ENCODE results near the gene GLA. TPM values are rescaled to one million over a fixed set of nuclear protein-coding genes. Genes with fewer than 3 reads are reported as not detected.

GLA gene
- total and polyA plus RNA-seq, 9 donors = 14.5 to 21.0 (median 16.8) TPM

- WGBS (ENCODE audit: insufficient coverage) = 65% methylated on average over 9 of the region's 9 CpGs
- Histone ChIP-seq H3K4me3 (ENCODE audit: low read length) (no peak within 1 kb of the TSS), H3K4me1 (ENCODE audit: control insufficient read depth, insufficient read depth, low read length) (no peaks in the 10 kb centered on the region), H3K9me3 (replicated peaks; ENCODE audit: control insufficient read depth, low read depth, low read length) (no peaks in the 10 kb centered on the region), H3K27me3 (ENCODE audit: control insufficient read depth, insufficient read depth, low read length) (peaks cover 26% of the 10 kb centered on the region), H3K36me3 (ENCODE audit: control insufficient read depth, insufficient read depth, low read length) (no peaks in the 10 kb centered on the region), H3K27ac (ENCODE audit: low read length) (no peak within 1 kb of the TSS)
- peak; percentile 22 for DNase-seq
Measured at GRCh38 chrX:101385795-101386541, 21.8 kb downstream of the GLA start, which contains the start of gene BTK. Gene BTK, minus strand, starts transcription at chrX:101386191. Its CDS starts 10,907 bp downstream, at chrX:101375284.

GRCh38 chrX:101385026-101385684, 22.6 kb downstream of the GLA start:
- Histone ChIP-seq H3K9me3 (replicated peaks; ENCODE audit: control insufficient read depth, low read depth, low read length) (no peaks in the 10 kb centered on the region), H3K4me3 (ENCODE audit: low read length) (no peak overlapping the region), H3K36me3 (ENCODE audit: control insufficient read depth, insufficient read depth, low read length) (no peaks in the 10 kb centered on the region), H3K4me1 (ENCODE audit: control insufficient read depth, insufficient read depth, low read length) (no peaks in the 10 kb centered on the region), H3K27me3 (ENCODE audit: control insufficient read depth, insufficient read depth, low read length) (peaks cover 19% of the 10 kb centered on the region), H3K27ac (ENCODE audit: low read length) (no peak overlapping the region)
- 67% methylated on average over 7 of the region's 7 CpGs for WGBS (ENCODE audit: insufficient coverage)
- no peak for DNase-seq

GRCh38 chrX:101383679-101384205, 24.0 kb downstream of the GLA start:
- Histone ChIP-seq H3K4me3 (ENCODE audit: low read length) (no peak overlapping the region), H3K36me3 (ENCODE audit: control insufficient read depth, insufficient read depth, low read length) (no peaks in the 10 kb centered on the region), H3K4me1 (ENCODE audit: control insufficient read depth, insufficient read depth, low read length) (no peaks in the 10 kb centered on the region), H3K27ac (ENCODE audit: low read length) (no peak overlapping the region), H3K9me3 (replicated peaks; ENCODE audit: control insufficient read depth, low read depth, low read length) (no peaks in the 10 kb centered on the region), H3K27me3 (ENCODE audit: control insufficient read depth, insufficient read depth, low read length) (peaks cover 16% of the 10 kb centered on the region)
- WGBS (ENCODE audit: insufficient coverage) = 0% methylated on average over 1 of the region's 4 CpGs
- no peak for DNase-seq

- Histone ChIP-seq H3K27ac (ENCODE audit: low read length) (no peak overlapping the region), H3K36me3 (ENCODE audit: control insufficient read depth, insufficient read depth, low read length) (no peaks in the 10 kb centered on the region), H3K4me1 (ENCODE audit: control insufficient read depth, insufficient read depth, low read length) (no peaks in the 10 kb centered on the region), H3K9me3 (replicated peaks; ENCODE audit: control insufficient read depth, low read depth, low read length) (no peaks in the 10 kb centered on the region), H3K27me3 (ENCODE audit: control insufficient read depth, insufficient read depth, low read length) (peaks cover 9% of the 10 kb centered on the region), H3K4me3 (ENCODE audit: low read length) (no peak overlapping the region)
- no peak for DNase-seq
- WGBS (ENCODE audit: insufficient coverage) = no CpG with 5 or more reads among the region's 1 CpG
Measured at GRCh38 chrX:101377547-101377946, 30.2 kb downstream of the GLA start.

- H3K36me3 ChIP-seq (ENCODE audit: control insufficient read depth, insufficient read depth, low read length) = no peaks in the 10 kb centered on the region
- no peaks in the 10 kb centered on the region for H3K9me3 ChIP-seq (replicated peaks; ENCODE audit: control insufficient read depth, low read depth, low read length)
- H3K4me1 ChIP-seq (ENCODE audit: control insufficient read depth, insufficient read depth, low read length) = no peaks in the 10 kb centered on the region
- peaks cover 6% of the 10 kb centered on the region for H3K27me3 ChIP-seq (ENCODE audit: control insufficient read depth, insufficient read depth, low read length)
- H3K4me3 ChIP-seq (ENCODE audit: low read length) = no peak overlapping the region
- WGBS (ENCODE audit: insufficient coverage) = 17% methylated on average over 1 of the region's 3 CpGs
- peak; percentile 12 for DNase-seq
- no peak overlapping the region for H3K27ac ChIP-seq (ENCODE audit: low read length)
Measured at GRCh38 chrX:101370888-101371504, 36.7 kb downstream of the GLA start.

GRCh38 chrX:101369687-101370086, 38.0 kb downstream of the GLA start:
- Histone ChIP-seq H3K36me3 (ENCODE audit: control insufficient read depth, insufficient read depth, low read length) (no peaks in the 10 kb centered on the region), H3K9me3 (replicated peaks; ENCODE audit: control insufficient read depth, low read depth, low read length) (no peaks in the 10 kb centered on the region), H3K27me3 (ENCODE audit: control insufficient read depth, insufficient read depth, low read length) (peaks cover 7% of the 10 kb centered on the region), H3K4me3 (ENCODE audit: low read length) (no peak overlapping the region), H3K27ac (ENCODE audit: low read length) (no peak overlapping the region), H3K4me1 (ENCODE audit: control insufficient read depth, insufficient read depth, low read length) (no peaks in the 10 kb centered on the region)
- no peak for DNase-seq
- WGBS (ENCODE audit: insufficient coverage) = 65% methylated on average over 2 of the region's 6 CpGs

GRCh38 chrX:101368800-101369199, 38.9 kb downstream of the GLA start:
- Histone ChIP-seq H3K27ac (ENCODE audit: low read length) (no peak overlapping the region), H3K4me3 (ENCODE audit: low read length) (no peak overlapping the region), H3K4me1 (ENCODE audit: control insufficient read depth, insufficient read depth, low read length) (no peaks in the 10 kb centered on the region), H3K36me3 (ENCODE audit: control insufficient read depth, insufficient read depth, low read length) (no peaks in the 10 kb centered on the region), H3K27me3 (ENCODE audit: control insufficient read depth, insufficient read depth, low read length) (peaks cover 9% of the 10 kb centered on the region), H3K9me3 (replicated peaks; ENCODE audit: control insufficient read depth, low read depth, low read length) (no peaks in the 10 kb centered on the region)
- no peak for DNase-seq

- DNase-seq = no peak
- no peaks in the 10 kb centered on the region for H3K36me3 ChIP-seq (ENCODE audit: control insufficient read depth, insufficient read depth, low read length)
- no peak overlapping the region for H3K27ac ChIP-seq (ENCODE audit: low read length)
- H3K4me1 ChIP-seq (ENCODE audit: control insufficient read depth, insufficient read depth, low read length) = no peaks in the 10 kb centered on the region
- H3K4me3 ChIP-seq (ENCODE audit: low read length) = no peak overlapping the region
- peaks cover 22% of the 10 kb centered on the region for H3K27me3 ChIP-seq (ENCODE audit: control insufficient read depth, insufficient read depth, low read length)
- no peaks in the 10 kb centered on the region for H3K9me3 ChIP-seq (replicated peaks; ENCODE audit: control insufficient read depth, low read depth, low read length)
- 71% methylated on average over 1 of the region's 1 CpG for WGBS (ENCODE audit: insufficient coverage)
Measured at GRCh38 chrX:101365301-101365795, 42.4 kb downstream of the GLA start.

GRCh38 chrX:101362757-101363156, 45.0 kb downstream of the GLA start:
- no peak for DNase-seq
- Histone ChIP-seq H3K4me1 (ENCODE audit: control insufficient read depth, insufficient read depth, low read length) (no peaks in the 10 kb centered on the region), H3K4me3 (ENCODE audit: low read length) (no peak overlapping the region), H3K27ac (ENCODE audit: low read length) (no peak overlapping the region), H3K27me3 (ENCODE audit: control insufficient read depth, insufficient read depth, low read length) (peaks cover 23% of the 10 kb centered on the region), H3K36me3 (ENCODE audit: control insufficient read depth, insufficient read depth, low read length) (no peaks in the 10 kb centered on the region), H3K9me3 (replicated peaks; ENCODE audit: control insufficient read depth, low read depth, low read length) (no peaks in the 10 kb centered on the region)

- DNase-seq = no peak
- no peaks in the 10 kb centered on the region for H3K9me3 ChIP-seq (replicated peaks; ENCODE audit: control insufficient read depth, low read depth, low read length)
- H3K27ac ChIP-seq (ENCODE audit: low read length) = no peak overlapping the region
- WGBS (ENCODE audit: insufficient coverage) = 51% methylated on average over 2 of the region's 3 CpGs
- H3K36me3 ChIP-seq (ENCODE audit: control insufficient read depth, insufficient read depth, low read length) = no peaks in the 10 kb centered on the region
- no peak overlapping the region for H3K4me3 ChIP-seq (ENCODE audit: low read length)
- peaks cover 25% of the 10 kb centered on the region for H3K27me3 ChIP-seq (ENCODE audit: control insufficient read depth, insufficient read depth, low read length)
- H3K4me1 ChIP-seq (ENCODE audit: control insufficient read depth, insufficient read depth, low read length) = no peaks in the 10 kb centered on the region
Measured at GRCh38 chrX:101362116-101362515, 45.6 kb downstream of the GLA start.
